GM21723 (cell line): Measurements from ENCODE around the gene PLPP1.
"Not testable (repeated sequence)": the region's sequence is repeated elsewhere in the genome, so short reads cannot be mapped to it uniquely, and the experiment has no call there.

Experiments used
- ATAC-seq: cut with Tn5 transposase; IDR thresholded peaks from one replicate; pipeline ENCODE4 v1.9.1; 2021; ENCODE audit warnings: mild to moderate bottlenecking, moderate library complexity; ENCODE audit not compliant: unreplicated experiment

Gene PLPP1

DNA sequence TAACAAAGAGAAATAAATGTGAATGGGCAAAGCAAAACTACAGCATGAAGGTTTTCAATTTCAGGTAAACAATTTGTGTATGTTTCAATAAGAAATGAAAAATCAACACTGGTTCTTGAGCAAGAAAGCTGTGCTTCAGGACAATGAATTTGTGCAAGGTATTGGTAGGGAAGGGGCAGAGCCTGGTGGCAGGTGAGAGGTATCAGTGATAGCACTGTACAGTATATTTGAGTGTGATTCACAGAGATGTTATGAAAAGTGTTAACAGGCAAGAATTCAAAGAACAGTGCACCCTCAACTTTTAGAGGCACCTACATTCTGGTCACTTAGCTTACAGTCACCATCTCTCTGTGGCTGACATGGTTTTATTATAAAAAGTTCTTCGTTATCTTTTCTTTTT is 25.7 kb downstream of the PLPP1 start:
- ATAC-seq, result no peak

DNA sequence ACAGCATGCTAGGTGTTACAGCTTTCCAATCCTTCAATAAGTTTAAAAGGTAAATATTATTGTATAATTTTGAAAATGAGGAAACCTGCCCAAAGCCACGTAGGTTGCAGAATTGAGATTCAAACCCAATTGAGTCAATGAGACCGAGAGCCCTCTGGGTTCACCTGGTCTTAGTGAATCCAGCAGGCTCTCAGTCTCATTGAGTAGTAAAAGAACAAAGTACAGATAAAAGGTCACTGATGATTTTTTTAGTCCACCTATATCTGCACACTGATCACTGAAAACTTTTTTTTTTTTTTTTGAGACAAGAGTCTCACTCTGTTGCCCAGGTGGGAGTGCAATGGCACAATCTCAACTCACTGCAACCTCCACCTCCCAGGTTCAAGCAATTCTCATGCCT is 27.2 kb downstream of the PLPP1 start:
- ATAC-seq, result no peak

DNA sequence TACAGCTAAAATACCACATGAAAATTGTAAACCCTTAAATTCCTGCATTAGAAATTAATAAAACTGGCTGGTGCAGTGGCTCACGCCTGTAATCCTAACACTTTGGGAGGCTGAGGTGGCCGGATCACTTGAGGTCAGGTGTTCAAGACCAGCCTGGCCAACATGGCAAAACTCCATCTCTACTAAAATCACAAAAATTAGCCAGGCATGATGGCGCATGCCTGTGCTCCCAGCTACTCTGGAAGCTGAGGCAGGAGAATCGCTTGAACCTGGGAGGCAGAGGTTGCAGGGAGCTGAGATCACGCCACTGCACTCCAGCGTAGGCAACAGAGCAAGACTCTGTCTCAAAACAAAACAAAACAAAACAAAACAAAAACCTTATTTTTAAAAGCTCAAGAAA is 29.1 kb downstream of the PLPP1 start:
- ATAC-seq, result not testable (repeated sequence)

DNA sequence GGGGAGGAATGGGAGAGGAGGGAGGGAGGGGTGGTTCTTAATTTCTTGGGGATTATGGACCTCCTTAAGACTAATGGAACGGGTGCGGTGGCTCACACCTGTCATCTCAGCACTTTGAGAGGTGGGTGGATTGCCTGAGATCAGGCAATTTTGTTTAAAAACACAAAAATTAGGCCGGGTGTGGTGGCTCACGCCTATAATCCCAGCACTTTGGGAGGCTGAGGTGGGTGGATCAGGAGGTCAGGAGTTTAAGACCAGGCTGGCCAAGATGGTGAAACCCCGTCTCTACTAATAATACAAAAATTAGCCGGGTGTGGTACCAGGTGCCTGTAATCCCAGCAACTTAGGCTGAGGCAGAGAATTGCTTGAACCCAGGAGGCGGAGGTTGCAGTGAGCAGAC is 30.8 kb downstream of the PLPP1 start:
- not testable (repeated sequence) for ATAC-seq

DNA sequence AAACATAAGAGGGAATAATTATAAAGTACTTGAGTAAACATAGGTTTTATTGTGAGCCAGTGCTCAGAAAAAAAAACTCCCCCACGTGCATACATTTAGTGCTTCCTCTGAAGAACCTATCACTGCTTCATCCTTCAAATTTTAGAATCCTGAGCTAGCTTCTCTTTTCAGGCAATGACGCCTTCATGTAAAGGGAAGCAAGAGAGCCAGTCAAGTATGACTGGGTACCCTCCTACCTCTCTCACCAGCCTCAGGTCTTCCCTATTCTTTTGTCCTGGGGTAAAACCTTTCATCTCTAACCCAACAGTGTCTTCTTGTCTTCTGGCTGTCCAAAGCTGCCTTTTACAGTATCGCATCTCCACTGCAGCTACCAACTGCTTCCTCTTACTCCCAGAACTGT is 32.0 kb downstream of the PLPP1 start:
- ATAC-seq, result no peak

DNA sequence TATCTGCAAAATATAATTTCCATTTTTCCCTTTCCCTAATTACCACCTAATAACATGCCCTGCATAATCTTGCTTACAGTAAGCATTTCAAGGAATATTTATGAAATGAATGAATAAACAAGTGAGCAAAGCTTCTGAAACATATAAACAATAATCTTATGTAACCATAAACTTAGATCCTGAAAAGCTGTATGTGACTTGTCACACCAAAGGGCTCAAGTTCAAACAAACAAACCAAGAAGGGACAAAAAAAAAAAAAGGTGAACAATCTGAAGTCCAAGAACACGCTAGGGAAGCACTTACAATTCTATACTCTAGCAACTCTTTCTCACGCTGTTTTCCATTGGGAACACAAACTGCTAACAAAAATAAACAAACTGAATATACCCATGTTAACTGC is 36.3 kb downstream of the PLPP1 start:
- ATAC-seq, result no peak

DNA sequence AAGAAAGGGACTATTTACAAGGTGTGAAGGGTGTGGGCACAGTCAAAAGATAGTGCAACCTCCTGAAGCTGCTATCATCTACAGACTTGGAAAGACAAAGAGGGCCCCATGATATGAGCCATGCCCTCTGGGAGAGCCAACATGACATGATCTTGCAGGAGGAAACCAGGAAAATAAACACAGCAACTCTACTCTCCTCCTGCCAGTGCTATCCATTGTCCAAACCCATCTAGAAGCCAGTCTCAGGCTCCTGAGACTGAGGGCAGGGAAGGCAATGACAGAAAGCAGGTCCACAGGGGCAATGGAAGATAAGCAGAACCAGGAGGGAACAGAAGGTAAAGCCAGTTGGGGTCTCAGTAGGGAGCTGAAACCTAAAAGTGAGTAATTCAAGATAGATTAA is 37.1 kb downstream of the PLPP1 start:
- no peak for ATAC-seq

DNA sequence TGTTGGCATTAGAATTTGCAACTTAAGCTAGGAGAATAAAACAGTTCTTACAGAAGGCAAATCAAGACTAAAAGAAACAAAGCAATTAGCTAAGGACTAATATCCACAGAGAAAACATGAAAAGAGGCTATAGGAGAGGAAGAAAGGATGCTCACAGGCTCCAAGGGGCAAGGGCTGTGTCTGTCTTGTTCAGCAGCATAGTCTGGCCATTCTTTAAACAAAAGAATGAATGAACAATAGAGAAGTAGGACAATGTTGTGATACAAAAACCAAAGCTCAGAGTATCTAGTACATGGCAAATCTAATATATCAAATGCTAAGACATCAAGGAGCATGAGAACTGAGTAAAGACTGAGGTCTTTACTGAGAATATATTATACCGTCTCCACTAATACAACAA is 39.5 kb downstream of the PLPP1 start:
- no peak for ATAC-seq

DNA sequence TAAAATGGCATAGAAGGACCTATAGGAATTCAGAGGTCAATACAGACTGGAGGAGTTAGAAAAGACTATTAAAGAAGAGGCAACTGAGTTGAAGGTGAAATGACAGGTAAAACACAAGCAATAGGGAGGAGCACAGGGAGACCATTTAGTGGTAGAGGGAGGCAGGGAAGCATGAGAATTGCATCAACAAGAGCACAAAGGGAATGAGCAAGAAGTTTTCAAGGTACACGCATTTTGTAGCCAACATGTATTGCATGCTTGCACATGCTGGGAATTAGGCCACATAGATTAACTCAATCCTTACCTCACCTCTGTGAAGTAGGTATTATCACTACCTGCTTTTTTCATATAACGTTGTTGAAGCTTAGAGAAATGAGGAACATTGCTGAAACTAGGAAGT is 42.3 kb downstream of the PLPP1 start:
- ATAC-seq, result no peak

DNA sequence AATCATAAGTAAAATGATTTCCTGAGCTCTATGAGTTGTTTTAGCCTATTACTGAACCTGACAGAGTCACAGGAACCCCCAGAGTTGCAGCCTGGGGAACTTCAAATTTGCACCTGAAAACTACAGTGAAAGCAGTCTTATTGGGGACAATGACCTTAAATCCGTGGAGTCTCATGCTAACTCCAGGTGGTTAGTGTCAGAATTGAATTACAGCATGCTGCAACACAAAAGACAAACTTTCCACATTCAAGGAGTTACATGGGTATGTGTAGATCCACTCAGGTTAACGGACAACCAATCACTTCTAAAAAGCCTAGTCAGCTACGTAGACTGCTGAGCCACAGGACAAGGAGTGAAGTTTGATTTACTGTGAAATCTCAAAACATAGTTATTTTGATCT is 49.7 kb downstream of the PLPP1 start:
- no peak for ATAC-seq

DNA sequence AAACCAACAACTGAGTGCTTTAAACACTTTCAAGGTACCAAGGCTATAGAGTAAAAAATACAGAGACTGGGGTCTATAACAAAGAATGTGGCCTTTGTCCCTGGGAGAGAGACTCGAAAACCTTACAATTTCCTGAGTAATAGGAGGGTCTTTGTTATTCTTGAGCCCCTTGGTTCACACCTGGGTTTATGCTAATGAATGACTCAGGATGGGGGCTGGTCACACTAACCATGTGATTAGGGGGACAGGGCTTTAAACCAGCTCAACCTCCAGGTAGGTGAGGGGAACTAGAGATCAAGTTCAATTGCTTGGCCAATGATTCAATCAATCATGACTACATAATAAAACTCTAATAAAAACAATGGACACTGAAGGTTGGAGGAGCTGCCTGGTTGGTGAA is 50.2 kb downstream of the PLPP1 start:
- no peak for ATAC-seq

DNA sequence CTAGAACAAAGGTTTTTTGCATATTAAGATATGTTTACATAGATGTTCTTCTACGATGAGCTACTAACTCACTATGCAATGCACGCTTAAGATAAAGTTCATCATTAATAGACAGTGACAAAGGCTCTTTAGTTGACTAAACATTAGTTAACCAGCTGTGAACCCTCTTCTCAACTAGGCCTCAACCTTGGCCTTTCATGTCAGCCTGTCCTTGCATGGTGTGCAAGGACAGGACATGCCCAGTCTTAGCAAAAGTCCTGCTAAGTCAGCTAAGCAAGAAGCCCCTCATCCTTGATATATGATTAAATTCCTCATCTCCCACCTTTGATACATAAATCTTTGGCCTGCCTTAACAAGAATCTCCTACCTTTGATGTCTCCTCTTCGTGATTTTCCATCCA is 50.9 kb downstream of the PLPP1 start:
- ATAC-seq, result no peak

DNA sequence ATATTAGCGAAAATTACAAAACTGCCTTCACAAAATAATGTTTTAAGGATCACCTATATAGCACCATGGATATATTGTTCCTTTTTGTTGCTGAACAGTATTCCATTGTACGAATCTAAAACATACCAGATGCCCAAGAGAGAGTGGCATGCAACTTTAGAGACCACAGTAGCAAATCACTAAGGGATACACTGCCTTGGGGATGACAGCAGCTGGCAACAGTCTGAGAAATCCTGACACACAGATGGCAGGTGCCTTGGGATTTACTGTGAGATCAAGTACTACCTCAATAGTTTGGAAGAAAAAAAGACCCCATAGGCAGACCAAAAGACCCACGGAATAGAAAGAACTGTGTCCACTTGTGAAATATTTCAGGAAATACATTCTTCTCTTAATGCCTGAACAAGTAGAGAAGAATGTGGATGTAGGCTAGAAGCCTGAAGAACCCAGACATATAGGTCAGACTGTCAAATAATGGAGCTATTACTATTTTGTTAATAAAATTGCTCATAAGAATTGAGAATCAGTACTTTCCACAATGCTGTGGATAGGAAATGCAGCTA is 53.4 kb downstream of the PLPP1 start:
- no peak for ATAC-seq

DNA sequence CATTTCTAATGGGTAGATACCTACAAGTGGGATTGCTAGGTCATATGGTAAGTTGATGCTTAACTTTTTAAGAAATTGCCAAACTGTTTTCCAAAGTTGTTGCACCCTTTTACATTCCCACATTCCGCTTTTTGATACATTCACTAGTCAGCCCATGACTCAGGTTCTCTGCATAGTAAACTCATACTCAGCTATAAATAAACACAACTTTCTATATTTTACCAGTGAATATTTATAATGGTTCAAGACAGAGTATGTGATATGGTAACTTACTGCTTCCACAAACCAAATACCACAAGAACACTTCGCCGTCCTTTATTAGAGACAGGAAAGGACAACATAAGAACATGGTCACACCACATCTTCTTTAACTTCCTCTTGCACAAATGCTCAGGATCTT is 54.0 kb downstream of the PLPP1 start:
- ATAC-seq, result no peak

DNA sequence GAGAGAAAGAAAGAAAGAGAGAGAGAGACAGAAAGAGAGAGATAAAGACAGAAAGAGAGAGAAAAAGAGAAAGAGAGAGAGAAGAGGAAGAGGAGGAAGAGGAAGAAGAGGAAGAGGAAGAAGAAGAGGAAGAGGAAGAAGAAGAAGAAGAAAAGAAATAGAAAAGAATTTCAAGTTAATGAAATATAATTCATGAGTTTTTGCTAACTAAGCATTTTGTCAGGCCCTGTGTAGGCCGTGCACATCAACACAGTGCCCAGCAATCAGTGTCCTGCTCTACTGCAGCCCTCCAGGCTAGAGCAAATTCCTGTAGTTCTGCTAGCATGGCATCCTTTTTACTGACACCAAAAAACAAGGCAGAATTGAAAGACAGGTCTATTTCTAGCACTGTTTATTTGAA is 62.1 kb downstream of the PLPP1 start:
- ATAC-seq, result no peak

DNA sequence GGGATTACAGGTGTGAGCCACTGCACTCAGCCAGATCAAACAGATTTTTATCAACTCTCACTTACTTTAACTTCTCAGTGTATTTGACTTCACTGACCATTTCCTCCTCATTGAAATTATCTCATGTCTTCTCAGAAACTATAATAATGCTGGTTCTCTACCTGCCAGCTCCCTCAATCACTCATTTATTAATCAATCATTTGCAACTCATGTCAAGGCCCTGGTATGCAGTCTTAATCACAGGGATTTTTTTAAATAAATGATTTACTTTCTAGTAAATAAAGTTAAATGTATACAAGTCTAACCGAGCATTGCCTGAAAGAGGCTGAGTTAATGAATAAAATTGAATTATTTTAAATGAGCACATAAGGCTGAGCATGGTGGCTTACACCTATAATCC is 63.3 kb downstream of the PLPP1 start:
- ATAC-seq, result no peak

DNA sequence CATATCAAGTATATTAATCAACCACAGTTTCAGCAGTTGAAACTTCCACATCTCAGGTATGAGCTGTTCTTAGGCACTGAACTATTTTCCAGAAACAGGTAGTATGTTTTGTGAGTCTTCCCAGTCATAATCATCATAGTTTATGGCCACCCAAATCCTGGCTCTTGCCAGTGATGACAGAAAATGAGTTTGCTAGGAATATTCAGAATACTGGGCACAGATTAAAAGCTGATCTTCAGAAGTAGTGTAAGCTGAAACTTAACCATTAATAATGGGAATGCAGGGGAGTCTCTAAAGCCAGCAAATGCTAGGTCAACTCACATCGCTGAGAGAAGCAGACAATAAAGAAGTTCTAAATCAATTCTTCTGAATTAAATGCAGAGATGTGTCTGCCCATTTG is 64.5 kb downstream of the PLPP1 start:
- no peak for ATAC-seq

DNA sequence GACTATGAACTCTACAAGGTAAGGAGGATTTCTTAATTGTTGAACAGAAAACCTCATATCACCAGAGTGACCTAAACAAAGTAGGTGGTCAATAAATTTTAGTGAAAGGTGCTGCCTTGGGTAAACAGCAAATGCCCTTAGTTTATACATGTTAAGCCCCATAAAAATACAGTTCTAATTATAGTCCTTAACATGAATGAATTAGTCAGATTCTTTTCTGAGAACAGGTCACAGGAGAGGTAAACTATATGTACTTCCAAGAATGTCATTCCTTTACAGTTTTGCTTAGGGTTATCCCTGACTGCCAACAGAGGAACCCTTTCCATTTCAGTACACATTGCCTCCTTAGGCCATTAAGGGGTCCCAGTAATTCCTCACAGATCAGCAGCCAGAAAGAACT is 64.9 kb downstream of the PLPP1 start:
- no peak for ATAC-seq

DNA sequence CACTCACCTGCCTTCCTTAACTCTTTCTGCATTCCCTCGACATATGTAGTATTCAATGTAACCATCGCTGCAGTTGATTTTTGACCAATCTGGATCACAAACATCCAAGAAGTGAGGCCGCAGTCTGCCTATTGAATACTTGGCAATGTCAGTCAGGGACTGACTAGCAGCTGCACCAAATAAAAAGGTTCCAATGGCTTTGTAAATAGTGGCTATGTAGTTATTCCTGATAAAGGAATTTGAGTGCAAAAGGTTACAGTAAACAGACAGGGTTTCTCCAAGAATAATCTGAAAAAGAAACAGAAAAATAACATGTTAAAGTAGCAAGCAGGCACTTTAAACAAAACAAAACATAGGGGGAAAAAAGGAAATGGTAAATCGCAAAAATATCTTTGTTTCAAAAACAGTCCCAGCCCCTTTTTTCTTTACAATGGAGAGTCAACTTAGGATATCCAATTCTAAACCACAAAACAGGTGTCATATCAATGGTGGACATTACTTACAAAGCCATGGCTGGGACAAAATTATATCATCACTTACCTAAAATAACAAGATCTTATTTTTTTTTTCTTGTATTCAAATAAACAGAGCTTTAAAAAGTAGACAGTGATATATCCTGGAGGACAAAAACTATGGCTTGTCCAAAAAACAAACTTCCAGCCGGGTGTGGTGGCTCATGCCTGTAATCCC is 66.8 kb downstream of the PLPP1 start:
- no peak for ATAC-seq

DNA sequence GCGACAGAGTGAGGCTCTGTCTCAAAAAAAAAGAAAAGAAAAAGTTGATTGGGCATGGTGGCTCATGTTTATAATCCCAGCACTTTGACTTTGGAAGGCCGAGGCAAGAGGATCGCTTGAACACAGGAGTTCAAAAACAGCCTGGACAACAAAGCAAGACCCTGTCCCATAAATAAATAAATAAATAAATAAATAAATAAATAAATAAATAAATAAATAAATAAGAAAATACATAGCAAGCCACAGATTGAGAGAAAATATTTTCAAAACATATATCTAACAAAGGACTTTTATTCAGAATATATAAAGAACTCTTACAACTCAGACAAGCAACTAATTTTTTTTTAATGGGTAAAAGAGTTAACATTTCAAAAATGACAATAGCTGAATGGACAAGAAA is 71.2 kb downstream of the PLPP1 start:
- no peak for ATAC-seq

DNA sequence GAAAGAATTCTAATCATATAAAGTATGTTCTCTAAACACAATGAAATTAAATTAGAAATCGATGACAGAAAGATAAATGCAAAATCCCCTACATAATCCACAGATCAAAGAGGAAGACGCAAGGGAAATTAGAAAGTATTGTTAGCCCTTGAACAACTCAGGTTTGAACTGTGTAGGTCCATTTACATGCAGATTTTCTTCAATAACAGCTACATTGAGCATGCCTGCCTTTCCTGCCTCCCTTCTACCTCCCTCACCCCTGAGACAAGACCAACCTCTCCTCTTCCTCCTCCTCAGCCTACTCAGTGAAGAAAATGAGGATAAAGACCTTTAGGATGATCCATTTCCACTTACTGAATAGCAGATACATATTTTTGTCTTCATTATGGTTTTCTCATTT is 75.2 kb downstream of the PLPP1 start:
- ATAC-seq, result no peak

DNA sequence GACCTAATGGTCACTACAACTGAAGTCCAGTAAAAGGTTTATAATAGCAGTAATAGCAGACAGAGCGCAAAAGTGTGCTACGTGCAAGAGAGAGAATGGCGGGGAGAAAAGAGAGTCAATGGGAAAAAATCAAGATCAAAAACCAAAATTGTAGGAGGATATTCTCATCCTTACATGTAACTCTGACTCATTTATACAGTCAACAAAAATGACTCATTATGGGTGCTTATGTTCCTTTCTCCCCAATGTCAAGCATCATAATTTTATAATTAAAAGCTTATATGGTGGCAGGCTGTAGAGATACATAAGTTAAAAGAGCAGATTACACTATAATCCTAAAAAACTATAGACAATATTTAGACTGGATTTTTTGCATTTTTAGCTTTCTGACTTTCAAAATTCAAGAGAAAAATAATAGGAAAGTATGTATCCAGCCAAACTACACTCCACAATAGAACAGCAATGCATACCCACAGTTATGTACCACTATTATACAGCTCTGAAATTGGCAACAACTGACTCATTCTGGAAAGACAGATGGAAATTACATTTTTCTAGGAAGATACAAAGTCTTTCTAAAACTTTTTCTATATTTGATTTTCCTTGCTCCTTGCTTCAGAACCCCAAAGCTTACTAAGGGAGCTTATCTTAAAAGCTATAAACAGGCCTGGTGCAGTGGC is 78.4 kb downstream of the PLPP1 start:
- no peak for ATAC-seq

DNA sequence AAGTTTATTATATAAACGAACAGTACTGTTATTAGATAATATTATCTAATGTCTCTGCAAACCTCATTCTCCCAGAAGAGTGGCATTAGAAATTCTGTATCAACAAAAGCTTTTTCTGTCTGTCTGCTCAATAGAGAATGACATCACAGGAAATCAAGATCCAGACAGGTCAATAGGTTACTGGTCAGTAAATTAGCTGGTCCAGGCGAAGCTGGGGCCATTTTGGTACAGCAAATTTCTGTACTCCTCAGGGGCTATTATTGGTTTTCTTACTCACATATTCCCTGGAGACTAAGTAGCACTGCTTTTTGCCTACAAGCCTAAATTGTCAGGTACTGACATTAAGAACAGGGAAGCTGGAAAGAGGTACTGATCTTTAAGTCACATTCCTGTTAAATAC is 80.5 kb downstream of the PLPP1 start:
- ATAC-seq, result no peak
